Measurements from ENCODE around the gene PDX1. TPM values are rescaled to one million over a fixed set of nuclear protein-coding genes. Genes with fewer than 3 reads are reported as not detected.

The PDX1 gene
- polyA plus RNA-seq, 1 of the 3 experiments (the other 2 are of a cell fraction) = not detected

GRCh38 chr13:27878274-27878673 is 41.5 kb upstream of the PDX1 start:
- Histone ChIP-seq H3K9me2 (no peaks in the 10 kb centered on the region), H2AFZ (ENCODE audit: low read depth) (no peak overlapping the region), H3K9ac (no peak overlapping the region), H4K20me1 (ENCODE audit: insufficient read depth) (no peaks in the 10 kb centered on the region), H3K27me3 (ENCODE audit: insufficient read depth) (peaks cover 6% of the 10 kb centered on the region; the same call in 1 of the 2 replicates), H3K27ac (ENCODE audit: low read depth in 2 of 2, low read length in 1 of 2) (no peak overlapping the region), H3K9me3 (no peaks in the 10 kb centered on the region), H3K36me3 (replicated peaks in 1 of 2; ENCODE audit: control insufficient read depth in 1 of 2, insufficient read depth in 2 of 2, low read length in 1 of 2) (no peaks in the 10 kb centered on the region), H3K79me2 (ENCODE audit: insufficient read depth) (no peaks in the 10 kb centered on the region), H3K4me3 (ENCODE audit: low read depth in 2 of 2, low read length in 1 of 2) (no peak overlapping the region), H3K4me2 (no peak overlapping the region), H3F3A (replicated peaks; ENCODE audit: insufficient read depth) (no peaks in the 10 kb centered on the region), H3K4me1 (ENCODE audit: control insufficient read depth in 1 of 2, insufficient read depth in 2 of 2, low read depth in 1 of 2, low read length in 1 of 2) (no peaks in the 10 kb centered on the region)
- TF ChIP-seq SIN3A (IDR thresholded peaks at IDR 0.05; ENCODE audit: borderline replicate concordance, low read depth, low read length) (no peak), RCOR1 (IDR thresholded peaks at IDR 0.05; ENCODE audit: low read length) (no peak), CTCF (IDR thresholded peaks at IDR 0.05) (no peak), TEAD4 (IDR thresholded peaks at IDR 0.05; ENCODE audit: borderline replicate concordance, insufficient read depth) (no peak), MXI1 (IDR thresholded peaks at IDR 0.05; ENCODE audit: low read depth, low read length) (no peak), CHD2 (IDR thresholded peaks at IDR 0.05; ENCODE audit: low read length, partially characterized antibody) (no peak), ZBTB33 (IDR thresholded peaks at IDR 0.05; ENCODE audit: borderline replicate concordance, low read depth) (no peak), TAF1 (IDR thresholded peaks at IDR 0.05; ENCODE audit: borderline replicate concordance, low read depth, low read length) (no peak), PBX3 (IDR thresholded peaks at IDR 0.05) (no peak), FOXM1 (IDR thresholded peaks at IDR 0.05; ENCODE audit: low read depth) (no peak), USF1 (IDR thresholded peaks at IDR 0.05; ENCODE audit: borderline replicate concordance, low read depth) (no peak), RXRA (IDR thresholded peaks at IDR 0.05; ENCODE audit: borderline replicate concordance, low read depth) (no peak), RFX5 (IDR thresholded peaks at IDR 0.05; ENCODE audit: low read length) (no peak), NRF1 (IDR thresholded peaks at IDR 0.05; ENCODE audit: low read depth, low read length) (no peak), ELF1 (IDR thresholded peaks at IDR 0.05) (no peak)
- 1% methylated on average over 5 of the region's 5 CpGs for WGBS (ENCODE audit: low lambda C conversion rate)
- POLR2A ChIA-PET = no interaction called here
- CTCF ChIA-PET = no interaction called here
- no peak for DNase-seq
